ENCODE measurements around the gene THBS4. TPM values are rescaled to one million over a fixed set of nuclear protein-coding genes. Genes with fewer than 3 reads are reported as not detected.

Gene THBS4
- total RNA-seq, 1 donor from 2014 or later: 12.3 TPM

GRCh38 chr5:80122579-80122978 is 87.4 kb downstream of the THBS4 start:
- no peak for DNase-seq

DNA sequence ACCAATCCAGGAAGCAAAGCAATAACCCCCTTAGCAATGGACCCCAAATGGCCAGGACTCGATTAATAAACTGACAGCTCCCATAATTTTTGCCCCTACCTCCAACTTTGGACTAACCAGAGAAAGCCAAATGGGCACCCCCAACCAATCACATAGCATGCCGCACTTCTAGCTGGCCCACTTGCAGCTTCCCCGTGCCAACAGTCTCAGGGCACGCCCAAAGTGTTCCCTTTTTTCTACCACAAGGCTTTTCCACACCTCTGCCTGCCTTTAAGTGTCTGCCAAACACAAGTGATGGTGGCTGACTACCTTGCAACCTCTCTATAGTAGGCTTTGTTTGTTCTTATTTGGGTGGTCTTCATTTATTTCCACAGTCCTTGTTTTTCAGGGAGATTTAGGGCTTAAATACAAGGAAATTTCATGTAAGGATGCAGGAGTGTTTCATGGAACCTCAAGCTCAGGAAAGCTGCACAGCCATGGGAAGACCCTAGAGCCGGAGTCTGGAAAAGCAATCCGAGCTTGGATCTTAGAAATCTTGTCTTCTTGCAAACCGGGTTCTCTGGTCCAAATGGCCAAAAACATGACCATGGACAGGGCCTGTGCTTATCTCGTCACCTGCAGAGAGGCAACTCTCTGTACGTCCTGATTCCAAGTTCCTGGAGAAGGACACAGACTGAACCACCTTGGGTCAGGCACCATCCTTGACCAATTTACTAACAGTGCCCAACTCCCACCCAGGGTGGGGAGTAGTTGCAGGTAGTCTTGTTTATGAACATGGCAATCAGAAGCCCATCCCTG is 89.2 kb downstream of the THBS4 start:
- DNase-seq: no peak

DNA sequence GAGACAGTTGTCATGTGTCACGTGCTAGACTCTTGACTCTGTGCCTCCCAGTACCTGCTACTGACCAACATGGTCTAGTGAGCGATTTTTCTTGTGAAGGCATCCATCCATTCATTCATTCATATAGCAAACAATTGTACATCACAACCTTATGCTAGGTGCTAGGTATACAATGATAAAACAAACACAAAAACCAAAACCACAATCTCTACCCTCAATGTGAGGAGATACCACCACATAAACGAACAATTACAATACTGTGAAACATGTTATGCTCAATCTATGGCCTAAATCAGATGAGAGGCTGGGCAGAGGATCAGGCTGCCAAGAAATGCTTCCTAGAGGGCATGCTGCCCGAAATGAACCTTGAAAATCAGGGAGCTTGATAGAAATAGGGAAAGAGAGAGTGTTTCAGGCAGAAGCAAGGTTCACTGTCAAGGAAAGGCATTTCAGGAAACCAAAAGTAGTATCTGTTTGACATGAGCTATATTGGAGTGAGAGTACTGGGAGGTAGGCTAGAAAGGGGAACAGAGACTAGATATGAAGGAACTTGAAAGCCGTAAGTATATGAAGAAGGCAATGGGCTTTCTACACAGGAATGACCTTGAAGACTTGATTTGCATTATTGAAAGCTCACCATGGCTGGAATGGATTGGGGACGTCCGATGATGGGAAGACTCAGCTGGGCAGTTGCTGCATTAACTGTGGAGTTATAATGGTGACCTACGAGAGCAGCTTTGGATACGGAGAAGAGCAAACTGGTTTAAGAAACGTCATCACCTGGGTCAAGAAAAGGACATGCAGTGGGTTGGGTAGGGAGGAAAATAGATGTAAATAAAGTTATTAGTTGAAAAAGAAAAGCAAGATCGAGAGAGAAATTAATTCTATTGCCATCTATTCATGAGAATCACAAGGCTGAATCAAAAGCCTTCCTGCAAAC is 90.1 kb downstream of the THBS4 start:
- DNase-seq: no peak

DNA sequence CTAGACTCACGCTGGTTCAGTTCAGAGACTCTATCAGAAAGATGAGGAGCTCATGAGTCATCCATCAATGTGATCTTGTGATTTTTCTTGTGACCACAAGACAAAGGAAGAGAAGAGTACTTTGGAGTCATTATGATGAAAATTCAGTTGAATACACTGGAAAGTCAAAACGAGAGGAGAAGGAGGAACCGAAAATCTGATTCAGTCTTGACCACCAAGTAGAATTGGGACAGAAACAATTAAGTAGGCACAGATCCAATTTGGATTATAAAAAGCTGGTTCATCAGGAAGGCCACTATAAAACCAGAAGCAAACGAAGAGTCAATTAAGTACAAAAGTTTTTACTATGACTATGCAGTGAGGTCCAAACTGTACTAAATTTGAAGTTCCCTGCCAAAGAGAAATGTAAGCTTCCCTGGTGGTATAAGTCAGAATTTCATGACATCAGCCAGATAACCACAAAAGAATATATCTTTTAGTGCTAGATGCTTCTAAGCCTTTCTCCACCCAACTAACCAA is 90.9 kb downstream of the THBS4 start:
- no peak for DNase-seq

GRCh38 chr5:80127116-80127552 is 92.0 kb downstream of the THBS4 start:
- DNase-seq: no peak

- no peak for DNase-seq
Measured at GRCh38 chr5:80128141-80128540, 93.0 kb downstream of the THBS4 start.

GRCh38 chr5:80129146-80129545 is 94.0 kb downstream of the THBS4 start:
- DNase-seq: no peak

Small RNA genes lying within 50 kb of the gene (small RNA-seq; reads per million reads assigned to genes)
- not detected for gene TRMT112P2 (ENCODE audit: low replicate concordance)

Other genes with a start within 250 kb of the THBS4 start
- 18.8 TPM for gene MTX3, start 44.1 kb upstream of the THBS4 start, total RNA-seq
- gene SERINC5, start 220.7 kb downstream of the THBS4 start, total RNA-seq: 41.2 TPM

All from skin of body (tissue), 3 donors.